NCI-H2227 treated with DMSO at 0.1 percent for 48 hours (cell line): ENCODE data around the gene ZFYVE9.
"Not testable (repeated sequence)": the region's sequence is repeated elsewhere in the genome, so short reads cannot be mapped to it uniquely, and the experiment has no call there.

Experiments
- DNase-seq: peaks from one replicate; lab custom pipeline; 2025; lab: John Stamatoyannopoulos, UW

Gene ZFYVE9

DNA sequence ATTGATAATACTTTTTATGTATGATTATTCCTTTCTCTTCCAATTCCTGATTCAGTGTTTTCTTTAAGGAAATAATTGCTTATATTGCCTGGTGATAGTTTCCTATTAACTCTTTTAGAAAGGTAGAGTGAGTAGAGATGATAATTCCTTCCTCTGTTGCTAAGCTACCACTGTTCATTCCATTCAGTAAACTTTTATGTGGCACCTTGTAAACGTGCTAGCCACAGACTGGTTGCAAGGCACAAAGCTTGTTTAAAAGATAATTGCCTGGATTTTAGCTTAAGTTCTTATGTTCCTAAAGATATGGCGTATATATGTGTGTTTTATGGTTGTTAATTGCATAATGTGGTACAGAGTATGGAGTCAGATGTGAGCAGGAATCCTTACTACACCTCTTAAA is 3.2 kb downstream of the ZFYVE9 start:
- no peak for DNase-seq

DNA sequence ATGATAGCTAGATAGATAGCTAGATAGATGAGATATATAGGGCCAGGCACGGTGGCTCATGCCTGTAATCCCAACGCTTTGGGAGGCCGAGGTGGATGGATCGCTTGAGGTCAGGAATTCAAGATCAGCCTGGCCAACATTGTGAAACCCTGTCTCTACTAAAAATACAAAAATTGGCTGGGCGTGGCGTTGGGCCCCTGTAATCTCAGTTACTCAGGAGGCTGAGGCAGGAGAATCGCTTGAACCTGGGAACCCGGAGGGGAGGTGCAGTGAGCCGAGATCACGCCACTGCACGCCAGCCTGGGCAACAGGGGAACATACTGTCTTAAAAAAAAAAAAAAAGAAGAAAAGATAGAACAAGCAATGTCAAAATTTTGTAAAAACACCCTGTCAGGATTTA is 8.6 kb downstream of the ZFYVE9 start:
- not testable (repeated sequence) for DNase-seq

DNA sequence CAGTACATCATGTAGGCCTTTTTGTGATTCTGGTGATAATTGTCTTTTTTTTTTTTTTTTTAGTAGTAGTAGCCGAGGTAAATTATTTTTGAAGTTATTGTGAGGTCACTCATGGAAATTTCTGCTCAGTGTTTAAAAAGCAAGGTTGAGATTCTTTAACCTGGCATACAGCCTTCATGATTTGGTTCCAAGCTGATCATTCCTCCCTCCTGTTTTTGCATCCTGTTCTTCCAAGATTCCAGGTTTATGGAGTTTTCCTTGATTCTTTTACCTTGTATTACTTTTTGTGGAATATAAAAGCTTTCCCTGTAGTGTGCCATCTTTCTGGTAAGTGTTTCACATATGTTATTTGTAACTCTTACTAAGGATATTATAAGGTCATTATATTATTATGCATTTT is 9.1 kb downstream of the ZFYVE9 start:
- DNase-seq = no peak

- no peak for DNase-seq
These were observed 10.7 kb downstream of the ZFYVE9 start for GRCh38 chr1:52152572-52152971.

DNA sequence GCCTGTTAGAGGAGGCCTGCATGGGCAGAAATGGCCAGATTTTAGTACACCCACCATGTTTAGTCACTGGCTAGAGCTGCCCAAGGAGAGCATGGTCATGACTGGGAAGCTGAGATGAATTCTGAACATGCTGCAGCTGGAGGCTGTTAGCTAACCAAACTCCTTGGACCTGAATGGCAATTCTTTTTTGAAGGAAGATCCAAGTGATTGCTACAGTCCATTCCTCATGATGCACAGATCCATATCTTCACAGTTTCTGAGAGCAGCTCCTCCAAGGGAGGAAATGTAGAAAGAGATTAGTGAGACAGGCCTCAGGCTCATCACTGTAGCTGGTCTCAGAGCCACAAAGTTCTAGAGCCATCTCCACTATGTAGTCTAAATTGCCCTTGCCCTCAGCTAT is 11.1 kb downstream of the ZFYVE9 start:
- no peak for DNase-seq

DNA sequence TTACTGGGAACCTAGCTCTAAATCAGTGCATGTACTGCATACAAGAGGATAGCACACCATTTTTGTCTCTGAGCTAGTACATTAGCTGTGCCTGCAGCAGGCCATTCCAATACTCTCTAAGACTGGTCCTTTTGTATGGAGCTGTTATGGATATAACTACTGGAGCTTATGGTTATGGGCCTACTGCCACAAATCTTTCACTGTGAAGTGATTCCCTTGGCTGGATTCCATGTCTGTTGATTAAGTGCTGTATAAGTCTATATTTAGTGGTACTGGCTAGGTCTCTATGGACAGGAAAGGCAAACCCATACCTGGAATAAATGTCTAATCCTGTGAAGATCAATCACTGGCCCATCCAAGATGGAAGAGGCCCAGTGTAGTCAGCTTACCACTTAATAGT is 12.0 kb downstream of the ZFYVE9 start:
- DNase-seq = no peak

- no peak for DNase-seq
These were observed 14.6 kb downstream of the ZFYVE9 start for GRCh38 chr1:52156460-52156859.

- no peak for DNase-seq
These were observed 15.7 kb downstream of the ZFYVE9 start for GRCh38 chr1:52157582-52157981.

DNA sequence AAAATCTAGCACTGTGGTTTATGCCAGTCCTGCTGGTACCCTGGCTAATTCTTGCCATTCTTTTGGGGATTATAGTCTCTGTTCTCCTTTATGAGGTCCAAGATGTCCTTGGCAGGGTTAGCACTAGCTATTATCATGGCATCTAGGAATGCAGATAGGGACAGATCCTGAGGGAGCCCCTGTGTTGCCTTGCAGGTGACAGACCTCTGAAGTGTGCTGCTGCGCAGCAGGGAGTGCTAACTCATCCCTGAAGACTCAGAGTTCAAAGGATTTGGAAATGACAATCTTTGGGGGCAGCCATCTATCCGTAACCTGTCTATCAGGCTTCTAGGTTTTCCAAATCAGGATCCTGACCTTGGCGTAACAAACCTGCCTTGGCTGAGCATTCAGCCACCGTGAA is 16.3 kb downstream of the ZFYVE9 start:
- no peak for DNase-seq

- DNase-seq = no peak
These were observed 17.3 kb downstream of the ZFYVE9 start for GRCh38 chr1:52159033-52159789.

DNA sequence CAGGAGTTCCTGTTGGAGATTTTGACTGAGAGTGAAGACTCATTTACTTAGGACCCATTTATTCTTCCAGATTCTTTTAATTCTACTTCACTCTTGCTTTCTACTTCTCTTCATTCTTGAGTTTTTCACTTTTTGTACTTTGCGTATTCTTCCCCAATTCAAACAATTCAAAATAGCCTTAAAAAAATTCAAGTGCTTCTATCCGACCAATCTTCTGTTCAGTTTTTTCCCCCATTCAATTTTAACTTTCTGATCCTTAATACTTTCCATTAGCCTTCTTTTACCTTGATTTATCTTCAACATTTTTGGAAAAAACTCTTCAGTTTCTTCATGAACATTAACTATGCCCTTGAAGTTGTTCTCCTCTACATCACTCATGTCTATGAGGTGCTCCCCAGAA is 21.1 kb downstream of the ZFYVE9 start:
- DNase-seq = no peak

DNA sequence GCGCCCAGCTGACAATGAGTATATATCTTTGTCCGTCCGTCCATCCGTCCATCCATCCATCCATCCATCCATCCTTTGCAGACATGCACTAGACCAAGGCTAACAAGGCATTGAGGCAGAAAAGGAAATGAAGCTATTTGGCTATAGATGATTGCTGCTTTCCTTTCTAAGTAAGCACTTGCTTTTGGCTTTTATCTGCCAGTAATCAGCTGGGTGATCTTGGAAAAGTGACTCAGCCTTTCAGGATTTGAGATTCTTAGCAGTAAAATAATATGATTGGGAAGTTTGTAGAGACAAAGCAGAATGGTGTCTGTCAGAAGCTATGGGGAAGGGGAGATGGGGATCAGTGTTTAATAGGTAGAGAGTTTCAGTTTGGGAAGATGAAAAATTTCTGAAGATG is 22.7 kb downstream of the ZFYVE9 start:
- no peak for DNase-seq

GRCh38 chr1:52166996-52167753 is 25.3 kb downstream of the ZFYVE9 start:
- no peak for DNase-seq

GRCh38 chr1:52168373-52169080 is 26.6 kb downstream of the ZFYVE9 start:
- DNase-seq = no peak

- not testable (repeated sequence) for DNase-seq
These were observed 29.3 kb downstream of the ZFYVE9 start for GRCh38 chr1:52171149-52171548.

DNA sequence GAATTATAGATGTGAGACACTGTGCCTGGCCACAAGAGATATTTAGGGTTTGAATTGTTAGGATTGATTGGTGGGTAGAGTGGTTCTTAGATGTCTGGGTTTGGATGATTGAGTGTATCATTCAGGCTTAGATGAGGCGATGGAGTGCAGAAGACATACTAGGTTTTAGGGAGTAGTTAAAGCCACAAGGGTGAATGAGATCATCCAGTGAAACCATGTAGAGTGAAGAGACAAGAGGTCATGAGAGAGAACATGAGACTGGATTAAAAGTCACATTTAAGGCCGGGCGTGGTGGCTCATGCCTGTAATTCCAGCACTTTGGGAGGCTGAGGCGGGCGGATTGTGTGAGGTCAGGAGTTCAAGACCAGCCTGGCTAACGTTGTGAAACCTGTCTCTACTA is 37.2 kb downstream of the ZFYVE9 start:
- no peak for DNase-seq

DNA sequence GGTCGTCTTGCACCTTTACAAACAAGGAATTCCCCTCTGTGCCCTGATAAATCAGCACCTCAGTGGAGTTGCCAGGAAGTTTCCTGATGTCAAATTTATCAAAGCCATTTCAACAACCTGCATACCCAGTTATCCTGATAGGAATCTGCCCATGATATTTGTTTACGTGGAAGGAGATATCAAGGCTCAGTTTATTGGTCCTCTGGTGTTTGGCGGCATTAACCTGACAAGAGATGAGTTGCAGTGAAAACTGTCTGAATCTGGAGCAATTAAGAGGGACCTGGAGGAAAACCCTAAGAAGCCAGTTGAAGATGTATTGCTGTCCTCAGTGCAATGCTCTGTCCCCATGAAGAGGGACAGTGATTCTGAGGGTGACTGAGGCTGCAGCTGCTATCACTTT is 38.3 kb downstream of the ZFYVE9 start:
- DNase-seq = no peak

DNA sequence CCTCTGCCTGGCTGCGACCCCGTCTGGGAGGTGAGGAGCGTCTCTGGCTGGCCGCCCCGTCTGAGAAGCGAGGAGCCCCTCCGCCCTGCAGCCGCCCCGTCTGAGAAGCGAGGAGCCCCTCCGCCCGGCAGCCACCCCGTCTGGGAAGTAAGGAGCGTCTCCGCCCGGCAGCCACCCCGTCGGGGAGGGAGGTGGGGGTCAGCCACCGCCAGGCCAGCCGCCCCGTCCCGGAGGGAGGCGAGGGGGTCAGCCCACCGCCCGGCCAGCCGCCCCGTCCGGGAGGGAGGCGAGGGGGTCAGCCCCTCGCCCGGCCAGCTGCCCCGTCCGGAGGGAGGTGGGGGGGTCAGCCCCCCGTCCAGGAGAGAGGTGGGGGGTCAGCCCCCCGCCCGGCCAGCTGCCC is 39.9 kb downstream of the ZFYVE9 start:
- not testable (repeated sequence) for DNase-seq

GRCh38 chr1:52182328-52182727 is 40.4 kb downstream of the ZFYVE9 start:
- not testable (repeated sequence) for DNase-seq

DNA sequence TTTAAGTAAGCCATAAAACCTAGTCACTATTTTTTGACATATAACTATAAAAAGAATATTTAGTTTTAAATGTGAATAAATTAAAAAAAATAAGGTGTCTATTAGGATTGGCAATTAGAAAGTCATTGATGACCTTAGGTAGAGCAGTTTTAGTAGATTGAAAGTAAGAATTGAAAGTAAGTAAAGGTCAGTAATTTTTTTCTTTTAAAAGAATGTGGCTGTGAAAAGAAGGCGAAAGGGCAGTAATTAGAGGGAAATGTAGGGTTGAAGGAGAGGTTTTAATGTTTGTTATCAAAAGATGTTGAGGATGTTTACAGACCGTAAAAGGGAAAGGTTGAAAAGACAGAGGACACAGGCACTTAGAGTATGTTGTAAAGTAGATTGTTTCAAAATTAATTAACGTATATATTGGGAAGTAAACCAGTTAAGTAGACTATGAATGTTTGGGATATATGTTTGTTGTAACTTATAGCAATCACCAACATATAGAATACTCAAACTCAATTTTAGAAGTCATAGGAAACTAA is 41.0 kb downstream of the ZFYVE9 start:
- DNase-seq = no peak

DNA sequence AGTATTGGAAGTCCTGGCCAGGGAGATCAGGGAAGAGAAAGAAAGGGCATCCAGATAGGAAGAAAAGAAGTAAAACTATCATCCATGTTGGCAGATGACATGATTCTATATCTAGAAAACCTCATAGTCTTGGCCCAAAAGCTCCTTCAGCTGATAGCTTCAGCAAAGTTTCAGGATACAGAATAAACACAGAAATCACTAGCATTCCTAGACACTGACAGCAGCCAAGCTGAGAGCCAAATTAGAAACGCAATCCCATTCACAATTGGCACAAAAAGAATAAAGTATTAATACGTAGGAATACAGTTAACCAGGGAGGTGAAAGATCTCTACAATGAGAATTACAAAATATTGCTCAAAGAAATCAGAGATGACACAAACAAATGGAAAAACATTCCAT is 44.6 kb downstream of the ZFYVE9 start:
- no peak for DNase-seq

DNA sequence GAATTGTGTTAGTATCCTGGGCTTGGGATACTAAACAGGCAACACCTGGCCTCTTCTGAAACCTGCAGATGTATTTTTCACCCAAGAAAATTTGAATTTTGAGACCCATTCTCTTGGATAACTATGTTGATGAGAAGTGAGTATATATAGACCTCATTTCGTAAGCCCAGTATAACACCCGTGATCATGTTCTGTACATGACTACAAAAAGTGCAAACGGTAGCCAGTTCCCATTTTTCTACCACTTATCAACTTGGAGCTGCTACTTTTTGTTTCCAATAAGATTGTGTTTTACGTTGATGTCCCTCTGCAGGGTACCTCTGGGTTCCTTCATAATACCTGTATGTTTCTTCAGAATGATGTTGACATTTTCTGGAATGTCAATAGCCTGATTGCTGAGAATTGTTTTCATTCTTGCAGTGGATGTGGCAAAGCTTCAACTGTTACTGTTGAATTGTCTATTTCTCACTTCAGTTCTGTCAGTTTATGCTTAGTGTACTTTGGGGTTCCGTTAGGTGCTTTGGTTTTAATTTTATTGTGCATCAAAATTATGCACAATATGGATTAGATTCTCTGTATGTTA is 48.1 kb downstream of the ZFYVE9 start:
- no peak for DNase-seq
